ENCODE results near the gene PSMB2.
A peak's percentile ranks its signal among the peaks of the same experiment; 100 is the strongest.

Gene PSMB2

DNA sequence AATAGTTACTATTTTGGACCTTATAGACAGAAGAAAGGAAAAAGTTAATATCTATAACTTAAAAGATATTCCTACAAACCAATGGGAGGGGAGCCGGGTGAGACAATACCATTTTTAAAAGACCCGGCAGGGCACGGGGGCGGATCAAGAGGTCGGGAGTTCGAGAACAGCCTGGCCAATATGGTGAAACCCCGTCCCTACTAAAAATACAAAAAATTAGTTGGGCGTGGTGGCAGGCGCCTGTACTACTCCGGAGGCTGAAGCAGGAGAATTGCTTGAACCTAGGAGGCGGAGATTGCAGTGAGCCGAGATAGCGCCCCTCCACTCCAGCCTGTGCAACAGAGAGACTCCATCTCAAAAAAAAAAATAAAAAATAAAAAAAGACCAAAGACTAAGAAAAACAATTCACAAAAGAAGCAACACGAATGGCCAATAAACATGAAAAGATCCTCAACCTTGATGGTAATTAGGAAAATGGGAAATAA, 1.2 kb upstream of the PSMB2 start:
- DNase-seq (ENCODE audit: low spot score), result no peak

GRCh38 chr1:35640380-35641232, 720 bp downstream of the PSMB2 start:
- no peak for DNase-seq (ENCODE audit: low spot score)

DNA sequence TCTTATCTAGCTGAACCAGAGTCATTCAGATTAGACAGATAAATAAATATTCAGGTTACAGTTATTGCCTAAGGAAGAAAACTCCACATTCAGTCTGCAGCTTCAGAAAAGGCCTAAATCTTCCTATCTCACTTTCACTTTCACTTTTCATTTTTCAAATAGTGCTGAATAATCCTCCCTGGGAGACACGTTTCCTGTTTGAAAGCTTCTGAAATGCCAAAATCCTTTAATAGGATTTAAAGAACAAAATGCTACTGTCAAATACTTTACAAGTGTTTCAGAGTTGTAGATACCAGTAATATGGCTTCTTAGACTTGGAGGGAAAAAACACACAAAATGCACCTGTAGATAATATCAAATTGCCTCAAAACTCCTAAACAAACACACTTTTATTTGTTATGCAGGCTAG, 3.9 kb downstream of the PSMB2 start:
- no peak for DNase-seq (ENCODE audit: low spot score)

GRCh38 chr1:35633547-35633946, 7.8 kb downstream of the PSMB2 start:
- no peak for DNase-seq (ENCODE audit: low spot score)

GRCh38 chr1:35631396-35631795, 9.9 kb downstream of the PSMB2 start:
- no peak for DNase-seq (ENCODE audit: low spot score)

DNA sequence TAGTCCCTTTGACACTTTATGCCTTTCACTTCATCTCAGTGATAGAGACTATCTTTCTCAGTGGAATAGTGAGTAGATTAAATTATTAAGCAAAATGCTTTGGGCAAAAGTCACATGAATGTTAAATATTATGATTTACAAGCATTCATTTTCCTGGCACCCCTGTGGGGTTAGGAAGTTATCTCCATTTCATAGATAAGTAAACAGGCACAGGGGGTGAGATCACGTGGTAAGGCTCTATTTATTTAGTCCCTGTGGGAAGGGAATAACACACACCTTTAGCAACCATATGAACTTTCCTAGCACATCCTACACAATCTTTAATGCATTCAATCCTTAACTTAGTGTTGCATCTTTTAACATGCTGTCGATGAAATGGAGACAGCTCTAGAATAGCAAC, 12.3 kb downstream of the PSMB2 start:
- no peak for DNase-seq (ENCODE audit: low spot score)

DNA sequence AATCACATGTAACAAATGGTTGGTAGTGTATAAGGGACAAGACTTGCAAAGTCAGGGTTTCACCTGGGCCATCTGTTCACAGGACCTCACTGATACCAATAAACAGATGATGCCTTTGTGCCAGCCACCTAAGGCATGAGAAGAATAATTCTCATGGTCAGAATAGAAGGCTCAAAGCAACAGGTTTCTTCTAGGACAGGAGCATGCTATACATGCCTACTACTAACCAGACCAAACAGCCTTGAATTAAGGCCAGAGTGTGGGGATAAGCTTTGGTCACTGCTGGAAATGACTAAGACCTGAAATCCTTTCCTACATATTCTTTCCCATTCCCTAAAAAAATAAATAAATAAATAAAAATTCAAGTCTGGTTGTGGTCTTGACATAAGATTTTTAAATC, 17.5 kb downstream of the PSMB2 start:
- no peak for DNase-seq (ENCODE audit: low spot score)

DNA sequence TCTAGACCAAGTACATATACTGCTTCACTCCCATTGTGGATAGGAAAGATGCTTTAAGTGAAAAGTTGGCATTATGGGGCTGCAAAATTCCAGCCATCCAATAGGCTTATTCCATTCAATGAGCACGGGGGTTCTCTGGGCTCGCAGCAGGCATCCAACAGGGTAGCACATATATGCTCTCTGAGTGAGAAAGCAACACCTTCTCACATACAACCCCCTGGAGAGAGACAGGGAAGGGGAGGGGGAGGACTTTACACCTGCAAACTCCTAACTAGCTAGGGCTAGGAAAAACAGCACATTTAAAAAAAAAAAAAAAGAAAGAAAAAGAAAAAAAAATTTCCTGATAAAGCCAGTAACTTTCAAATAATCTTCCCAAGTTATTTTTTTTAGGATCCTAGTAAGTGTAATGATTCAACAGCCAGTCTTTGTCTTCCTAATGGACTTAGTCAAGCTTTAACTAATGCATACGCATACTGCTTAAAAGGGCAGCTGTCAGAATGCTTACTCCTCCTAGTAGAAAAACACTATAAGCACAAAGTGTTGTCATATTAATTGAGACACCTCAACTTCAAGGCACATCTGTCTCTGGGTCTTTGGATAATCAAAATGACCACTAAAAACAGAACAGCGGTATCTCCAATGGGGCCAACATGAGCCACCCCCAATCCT, 18.7 kb downstream of the PSMB2 start:
- no peak for DNase-seq (ENCODE audit: low spot score)

GRCh38 chr1:35619237-35620121, 21.8 kb downstream of the PSMB2 start:
- DNase-seq (ENCODE audit: low spot score), result no peak

DNA sequence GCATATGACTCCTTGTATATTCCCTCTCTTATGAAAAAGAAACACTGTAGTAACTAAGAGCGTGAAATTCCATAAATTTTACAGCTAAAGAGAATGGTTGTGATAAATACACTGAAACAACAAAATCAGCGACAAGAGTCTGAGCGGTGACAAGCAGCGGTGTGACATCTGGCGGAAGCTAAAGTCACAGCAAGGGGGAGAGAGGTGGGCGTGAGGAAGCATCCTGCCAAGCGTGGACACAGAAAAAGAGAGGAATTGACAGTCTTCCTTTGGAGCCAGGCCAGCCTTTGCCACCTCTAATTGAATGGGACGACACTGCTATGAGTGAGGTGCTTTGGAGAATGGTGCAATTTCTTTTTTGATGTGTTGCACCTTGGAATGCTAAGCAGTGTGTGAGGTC, 25.9 kb downstream of the PSMB2 start:
- no peak for DNase-seq (ENCODE audit: low spot score)

GRCh38 chr1:35611655-35612054, 29.7 kb downstream of the PSMB2 start:
- DNase-seq (ENCODE audit: low spot score), result no peak

- peak; percentile 85 for DNase-seq (ENCODE audit: low spot score)
Observed at GRCh38 chr1:35605867-35606182, 35.5 kb downstream of the PSMB2 start.

DNA sequence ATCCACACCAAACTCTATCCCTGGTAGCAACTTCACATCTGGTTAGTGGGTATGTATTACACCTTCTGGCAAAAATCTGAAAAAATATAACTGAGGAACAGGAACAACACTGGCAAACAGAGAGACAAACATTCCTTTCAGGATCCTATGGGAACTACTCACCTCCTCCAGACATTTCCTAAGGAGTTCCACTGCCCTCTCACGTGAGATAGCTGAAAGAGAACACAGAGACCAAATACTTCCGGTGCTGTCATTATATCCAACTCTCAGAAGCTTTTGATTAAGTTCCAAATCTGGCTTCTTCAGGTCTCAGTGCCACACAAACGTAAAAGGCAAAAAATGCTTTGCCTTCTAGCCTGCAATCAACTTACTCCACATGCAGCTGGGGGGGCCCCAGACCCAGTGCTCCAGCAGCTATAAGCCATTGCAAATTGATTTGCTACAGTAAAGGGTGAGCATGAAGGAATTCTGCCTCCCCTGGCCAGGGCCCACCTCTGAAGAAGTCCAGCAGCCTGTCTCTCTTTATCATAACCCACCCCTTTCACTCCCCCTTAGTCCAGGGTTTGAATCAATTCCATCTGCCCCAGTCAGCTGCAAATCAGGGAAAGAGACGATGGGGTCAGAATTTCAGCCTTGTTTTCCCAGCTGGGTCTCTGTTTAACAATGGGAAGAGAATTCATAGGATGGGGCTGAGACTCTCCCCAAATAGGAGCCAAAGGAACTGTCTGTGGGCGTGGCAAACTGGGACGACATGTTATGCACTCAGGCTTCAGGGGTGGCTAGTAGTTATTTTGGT, 36.1 kb downstream of the PSMB2 start:
- peak; percentile 70 for DNase-seq (ENCODE audit: low spot score)

GRCh38 chr1:35603941-35604340, 37.4 kb downstream of the PSMB2 start:
- DNase-seq (ENCODE audit: low spot score), result peak; percentile 44

DNA sequence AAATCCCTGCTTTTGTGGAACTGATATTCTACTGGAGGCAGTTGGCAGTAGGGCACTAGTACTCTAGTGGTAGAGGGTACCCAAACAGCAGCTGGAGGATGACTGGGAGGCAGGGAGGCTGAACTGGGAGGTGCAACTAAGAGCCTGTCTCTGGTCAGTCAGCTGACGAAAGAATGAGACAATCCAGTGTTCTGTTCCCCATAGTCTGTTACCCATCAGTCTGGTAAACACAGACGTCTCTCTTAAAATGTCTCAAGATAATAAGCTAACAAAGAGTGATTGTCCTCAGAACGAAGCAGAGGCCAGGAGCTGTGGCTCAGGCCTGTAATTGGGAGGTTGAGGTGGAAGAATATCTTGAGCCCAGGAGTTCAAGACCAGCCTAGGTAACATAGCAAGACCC, 37.9 kb downstream of the PSMB2 start:
- peak; percentile 94 for DNase-seq (ENCODE audit: low spot score)

- DNase-seq (ENCODE audit: low spot score), result no peak
Observed at GRCh38 chr1:35600593-35600992, 40.7 kb downstream of the PSMB2 start.

GRCh38 chr1:35599411-35599810, 41.9 kb downstream of the PSMB2 start:
- no peak for DNase-seq (ENCODE audit: low spot score)

GRCh38 chr1:35598895-35599294, 42.4 kb downstream of the PSMB2 start:
- no peak for DNase-seq (ENCODE audit: low spot score)

DNA sequence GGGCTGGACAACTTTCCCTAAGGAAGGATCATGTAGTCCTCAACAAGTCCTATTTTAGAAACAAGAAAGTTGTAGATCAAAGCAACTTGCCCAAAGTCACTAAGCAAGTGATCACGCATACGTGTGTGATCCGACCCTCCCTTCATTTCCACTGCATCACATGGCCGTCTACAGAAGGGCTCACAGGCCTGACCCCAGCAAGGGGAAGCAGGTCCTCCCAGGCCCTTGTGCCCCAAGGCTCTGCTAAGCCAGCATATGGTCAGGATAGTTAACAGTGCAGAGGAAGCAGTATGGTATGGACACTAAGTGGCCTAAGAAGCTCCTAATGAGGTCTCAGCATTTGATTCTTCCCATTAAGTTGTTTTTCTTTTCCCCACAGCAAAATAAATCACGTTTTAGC, 43.5 kb downstream of the PSMB2 start:
- no peak for DNase-seq (ENCODE audit: low spot score)

DNA sequence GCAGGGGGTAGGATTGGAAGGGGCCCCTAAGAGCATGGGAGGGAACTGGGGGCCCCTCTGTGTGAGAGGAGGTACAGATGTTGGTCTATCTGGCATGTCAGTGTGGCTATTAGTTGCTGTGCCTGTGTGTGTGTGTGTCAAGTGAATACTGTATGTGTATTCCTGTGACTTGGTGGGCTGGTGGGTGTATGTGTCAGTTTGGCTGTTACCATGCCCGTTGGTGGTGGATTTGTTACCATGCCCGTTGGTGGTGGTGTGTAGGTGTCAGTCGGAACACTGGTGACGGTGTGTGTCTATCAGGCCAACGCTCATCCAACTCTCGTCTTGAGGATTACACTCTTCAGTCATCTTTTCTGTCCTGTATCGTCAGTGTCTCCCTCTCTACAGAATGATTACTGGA, 45.6 kb downstream of the PSMB2 start:
- no peak for DNase-seq (ENCODE audit: low spot score)

GRCh38 chr1:35594005-35594760, 47.1 kb downstream of the PSMB2 start:
- DNase-seq (ENCODE audit: low spot score), result no peak
